NOMO-1 (cell line): ENCODE results near the gene LRRC45.

Source experiments
- DNase-seq, 2 experiments: peaks; one replicate each; lab custom pipeline; 2025; ENCODE audit not compliant: unreplicated experiment in 2 of 2; lab: John Stamatoyannopoulos, UW

LRRC45 gene

DNA sequence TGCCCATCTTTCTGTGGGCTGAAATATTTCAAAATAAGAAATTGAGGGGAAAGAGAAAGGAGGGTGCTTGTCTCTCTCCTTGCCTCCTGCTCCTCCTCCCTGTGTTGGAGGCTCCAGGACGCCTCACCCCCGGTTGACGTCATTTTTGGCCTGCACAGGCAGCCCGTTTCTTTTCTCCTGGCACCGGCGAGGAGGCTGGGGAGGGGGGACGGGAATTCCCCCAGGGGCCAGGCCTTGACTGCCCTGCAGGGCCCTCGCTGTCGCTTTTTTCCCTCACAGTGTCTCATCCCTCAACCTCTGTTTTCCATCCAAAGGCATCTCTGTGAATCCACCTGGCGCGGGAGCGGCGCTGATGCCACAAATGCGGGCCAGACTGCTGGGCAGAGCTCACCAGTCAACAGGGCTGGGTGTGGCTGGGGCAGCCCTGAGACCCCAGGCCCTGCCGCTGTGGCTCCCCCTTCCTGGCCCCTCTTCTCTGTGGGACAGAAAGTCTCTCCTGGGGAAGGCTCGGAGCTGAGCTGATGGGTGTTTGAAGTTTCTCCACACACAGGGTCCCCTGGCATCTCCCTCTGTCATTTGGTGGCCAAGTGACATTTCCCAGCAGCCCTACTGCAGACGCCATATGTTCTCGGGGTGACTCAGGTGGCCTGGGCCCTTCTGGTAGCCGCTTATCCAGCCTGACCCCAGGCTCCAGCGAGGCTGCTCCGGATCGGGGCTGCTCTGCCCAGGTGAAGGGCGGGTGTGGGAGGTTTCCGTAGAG lies 16.5 kb upstream of the LRRC45 start:
- DNase-seq: no peak

GRCh38 chr17:82007228-82007494 lies 15.9 kb upstream of the LRRC45 start:
- no peak for DNase-seq

GRCh38 chr17:82007495-82008257 lies 15.4 kb upstream of the LRRC45 start:
- DNase-seq: no peak

DNA sequence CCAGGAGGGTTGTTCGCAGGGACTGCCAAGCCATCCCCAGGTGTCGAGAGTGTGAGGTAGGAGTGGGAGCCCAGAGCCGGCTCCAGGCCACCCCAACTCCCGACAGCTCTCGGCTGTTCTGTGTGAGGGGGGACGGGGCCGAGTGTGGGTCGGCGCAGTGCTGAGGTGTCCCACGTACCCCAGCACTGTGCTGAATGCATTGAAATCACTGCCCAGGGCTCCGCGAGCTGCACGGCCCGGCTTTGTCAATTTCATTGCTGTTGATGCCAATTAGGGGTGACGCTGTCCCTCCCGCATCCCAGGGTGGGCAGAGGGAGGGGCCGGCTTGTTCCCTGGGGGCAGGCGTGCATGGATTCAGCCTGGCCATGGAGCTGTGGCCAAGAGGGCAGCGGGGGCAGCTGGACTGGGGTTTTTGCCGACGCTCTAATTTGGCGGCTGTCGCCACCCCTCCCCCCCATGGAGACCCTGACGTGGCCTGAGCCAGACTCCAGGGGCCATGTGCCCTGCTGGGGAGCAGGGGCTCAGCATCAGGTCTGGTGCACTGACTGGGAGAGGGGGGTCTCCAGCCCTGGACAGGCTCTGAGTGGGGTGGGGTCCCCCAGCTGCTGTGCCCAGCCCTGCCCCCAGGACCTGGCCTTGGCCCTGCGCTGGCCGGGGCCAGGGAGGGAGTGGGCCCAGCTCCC lies 14.7 kb upstream of the LRRC45 start:
- DNase-seq: no peak

DNA sequence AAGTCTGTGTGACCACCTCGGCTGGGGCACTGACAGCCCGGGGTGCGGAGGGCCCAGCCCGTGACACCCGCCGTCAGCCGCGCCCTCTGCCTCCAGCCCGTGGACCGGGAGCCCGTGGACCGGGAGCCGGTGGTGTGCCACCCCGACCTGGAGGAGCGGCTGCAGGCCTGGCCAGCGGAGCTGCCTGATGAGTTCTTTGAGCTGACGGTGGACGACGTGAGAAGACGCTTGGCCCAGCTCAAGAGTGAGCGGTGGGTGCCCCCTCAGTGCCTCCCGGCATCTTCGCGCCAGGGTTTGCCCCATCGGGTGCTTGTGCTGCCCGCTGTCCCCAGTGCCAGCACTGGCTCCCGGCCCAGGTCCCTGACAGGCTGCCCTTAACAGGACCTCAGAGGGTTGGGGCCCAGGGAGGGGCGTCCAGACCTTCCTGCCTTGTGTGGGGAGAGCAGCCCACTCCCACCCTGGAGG lies 14.1 kb upstream of the LRRC45 start:
- no peak for DNase-seq

DNA sequence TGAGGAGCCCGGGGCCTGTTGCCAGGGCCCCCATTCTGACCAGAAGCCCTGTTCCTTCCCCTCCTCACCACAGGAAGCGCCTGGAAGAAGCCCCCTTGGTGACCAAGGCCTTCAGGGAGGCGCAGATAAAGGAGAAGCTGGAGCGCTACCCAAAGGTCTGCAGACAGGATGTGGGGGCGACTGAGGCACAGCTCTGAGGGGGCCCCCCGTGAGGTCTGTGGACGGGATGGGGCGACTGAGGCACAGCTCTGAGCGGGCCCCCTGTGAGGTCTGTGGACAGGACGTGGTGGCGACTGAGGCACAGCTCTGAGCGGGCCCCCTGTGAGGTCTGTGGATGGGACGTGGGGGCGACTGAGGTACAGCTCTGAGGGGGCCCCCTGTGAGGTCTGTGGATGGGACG lies 13.7 kb upstream of the LRRC45 start:
- no peak for DNase-seq

- no peak for DNase-seq
Observed at GRCh38 chr17:82010575-82011525, 12.3 kb upstream of the LRRC45 start.

DNA sequence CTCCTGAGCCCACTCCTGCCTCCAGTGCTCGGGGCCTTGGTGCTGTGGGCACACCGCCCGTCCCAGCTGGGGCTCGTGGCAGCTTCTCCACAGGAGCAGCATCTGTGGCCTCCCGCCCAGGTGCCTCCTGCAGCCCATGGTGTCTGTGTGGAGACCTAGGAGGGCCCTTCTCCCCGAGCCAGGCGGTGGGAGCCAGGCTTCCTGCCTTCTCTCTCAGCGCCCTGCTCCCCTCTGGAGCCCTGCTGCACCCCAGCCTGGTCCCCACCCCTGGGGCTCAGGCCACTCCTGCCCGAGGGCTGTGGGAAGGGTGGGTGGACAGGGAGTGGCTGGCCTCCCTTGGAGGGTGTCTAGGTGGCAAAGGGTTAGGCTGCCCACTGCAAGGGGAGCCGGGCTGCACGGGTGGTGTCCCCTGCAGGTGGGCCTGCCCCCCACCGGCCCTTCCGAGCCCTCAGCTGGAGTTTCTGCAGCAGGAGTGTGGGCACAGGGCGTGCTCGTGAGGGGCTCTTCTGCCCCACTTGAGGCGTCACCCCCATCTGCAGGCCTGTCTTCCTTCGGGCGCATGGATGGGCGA lies 11.4 kb upstream of the LRRC45 start:
- no peak for DNase-seq

GRCh38 chr17:82012261-82012639 lies 10.9 kb upstream of the LRRC45 start:
- DNase-seq: no peak

DNA sequence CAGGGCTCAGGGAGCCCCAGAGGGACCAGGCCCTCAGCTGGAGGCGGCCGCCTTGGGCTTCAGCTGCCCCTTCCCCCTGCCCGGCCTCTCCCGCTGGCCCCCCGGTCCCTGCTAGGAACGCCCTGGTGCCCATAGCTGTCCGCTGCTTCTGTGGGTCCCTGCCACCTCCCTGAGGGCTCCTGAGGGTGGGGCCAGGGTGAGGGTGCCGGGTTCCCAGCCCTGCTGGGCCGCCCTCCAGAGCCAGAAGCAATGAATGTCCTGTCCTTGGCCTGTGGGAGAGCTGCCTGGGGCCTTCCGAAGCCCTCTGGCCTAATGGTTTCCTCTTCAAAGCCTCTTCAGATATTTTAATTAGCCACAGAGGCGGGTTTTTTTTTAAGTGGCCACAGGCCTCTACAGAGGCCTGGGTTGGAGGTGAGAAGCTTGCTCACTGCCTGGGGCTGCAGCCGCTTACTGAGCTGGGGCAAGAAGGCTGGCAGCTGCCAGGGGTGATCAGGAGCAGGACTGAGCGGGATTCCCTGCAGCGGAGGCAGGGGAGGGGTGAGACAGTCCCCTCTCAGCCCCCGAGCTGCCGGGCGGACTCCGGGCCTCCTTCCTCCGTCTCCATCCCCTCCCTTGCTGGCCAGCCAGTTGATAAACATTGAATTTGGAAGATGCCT lies 10.3 kb upstream of the LRRC45 start:
- DNase-seq: no peak

- no peak for DNase-seq
Observed at GRCh38 chr17:82013341-82013740, 9.8 kb upstream of the LRRC45 start.

DNA sequence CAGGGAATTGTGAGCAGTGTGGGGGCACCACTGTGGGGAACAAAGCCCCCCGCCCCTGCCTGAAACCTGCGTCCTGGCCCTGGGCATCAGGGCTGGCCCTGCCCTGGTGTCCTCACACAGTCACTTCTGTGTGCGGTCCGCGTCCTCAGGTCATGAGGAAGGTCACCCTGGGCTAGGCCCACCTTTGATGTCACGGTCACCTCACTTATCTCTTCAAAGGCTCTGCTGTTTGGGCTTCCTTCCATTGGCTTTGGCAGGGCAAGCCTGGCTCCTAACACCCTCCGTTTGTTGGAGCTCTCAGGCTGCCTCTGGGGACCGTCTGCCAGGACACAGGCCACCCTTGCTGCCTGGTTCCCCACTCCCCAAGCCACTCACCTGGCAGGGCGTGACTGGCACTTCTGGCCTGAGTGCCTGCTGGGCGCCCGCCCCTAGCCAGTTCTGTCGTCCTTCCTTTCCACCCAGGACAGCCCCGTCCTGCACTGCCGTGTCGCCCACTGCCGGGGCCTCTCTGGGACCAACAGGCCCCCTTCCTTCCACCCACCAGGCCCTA lies 9.3 kb upstream of the LRRC45 start:
- DNase-seq: no peak

DNA sequence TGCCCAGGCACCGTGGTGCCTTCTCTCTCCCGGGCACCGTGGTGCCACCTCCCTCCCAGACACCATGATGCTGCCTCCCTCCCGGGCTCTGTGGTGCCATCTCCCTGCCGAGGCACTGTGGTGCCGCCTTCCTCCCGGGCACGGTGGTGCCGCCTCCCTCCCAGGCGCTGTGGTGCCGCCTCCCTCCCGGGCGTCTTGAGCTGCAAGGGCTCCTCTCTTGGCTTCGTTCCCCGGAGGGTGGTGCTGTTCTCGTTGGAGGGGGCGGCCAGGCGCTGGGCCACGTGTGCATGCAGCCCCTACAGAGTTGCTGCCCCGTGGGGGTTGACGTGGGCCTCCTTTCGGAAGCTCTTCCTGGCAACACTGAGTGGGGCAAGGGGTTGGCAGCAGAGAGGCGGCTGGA lies 8.7 kb upstream of the LRRC45 start:
- no peak for DNase-seq

GRCh38 chr17:82014971-82015310 lies 8.2 kb upstream of the LRRC45 start:
- DNase-seq: no peak

GRCh38 chr17:82015311-82015971 lies 7.7 kb upstream of the LRRC45 start:
- DNase-seq: no peak

DNA sequence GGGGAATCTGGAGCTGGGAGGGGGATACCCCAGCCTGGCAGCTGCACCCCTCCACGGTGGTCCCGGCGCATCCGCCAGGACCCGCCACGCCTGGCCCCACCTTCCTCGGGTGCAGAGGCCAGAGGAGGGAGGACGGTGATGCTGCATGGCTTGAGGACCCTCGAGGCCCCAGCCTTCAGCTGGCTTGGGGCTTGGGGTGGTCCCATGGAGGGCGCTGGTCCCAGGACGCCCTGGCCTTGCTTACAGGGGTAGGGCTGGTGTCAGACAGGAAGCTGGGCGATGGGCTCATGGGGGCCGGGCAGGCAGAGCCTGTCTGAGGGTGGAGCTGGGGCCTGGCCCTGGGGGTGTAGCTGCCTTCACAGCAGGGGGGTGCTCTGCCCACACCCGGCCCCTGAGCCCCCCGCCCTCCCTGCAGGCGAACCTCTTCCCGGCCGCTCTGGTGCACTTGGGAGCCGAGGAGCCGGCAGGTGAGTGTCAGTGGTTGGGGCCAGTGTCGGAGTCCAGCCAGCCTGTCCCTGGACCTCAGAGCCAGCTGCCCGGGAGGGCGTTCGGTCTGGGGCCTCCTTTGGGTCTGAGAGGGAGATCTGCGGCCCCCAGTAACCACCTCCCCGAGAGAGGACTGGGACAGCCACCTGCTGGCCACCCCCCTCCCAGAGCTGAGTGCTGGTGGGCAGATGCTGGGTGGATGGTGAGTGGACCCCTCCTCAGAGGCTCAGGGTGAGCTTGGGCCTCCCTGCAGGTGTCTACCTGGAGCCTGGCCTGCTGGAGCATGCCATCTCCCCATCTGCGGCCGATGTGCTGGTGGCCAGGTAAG lies 6.8 kb upstream of the LRRC45 start:
- no peak for DNase-seq

- DNase-seq: no peak
Observed at GRCh38 chr17:82016875-82017459, 6.1 kb upstream of the LRRC45 start.

GRCh38 chr17:82017612-82018151 lies 5.4 kb upstream of the LRRC45 start:
- DNase-seq: no peak
